ENCODE data around the gene UBE3C. TPM values are rescaled to one million over a fixed set of nuclear protein-coding genes. Genes with fewer than 3 reads are reported as not detected.

The UBE3C gene
- total and polyA plus RNA-seq, 10 donors = 9.7 to 81.6 (median 59.1) TPM

DNA sequence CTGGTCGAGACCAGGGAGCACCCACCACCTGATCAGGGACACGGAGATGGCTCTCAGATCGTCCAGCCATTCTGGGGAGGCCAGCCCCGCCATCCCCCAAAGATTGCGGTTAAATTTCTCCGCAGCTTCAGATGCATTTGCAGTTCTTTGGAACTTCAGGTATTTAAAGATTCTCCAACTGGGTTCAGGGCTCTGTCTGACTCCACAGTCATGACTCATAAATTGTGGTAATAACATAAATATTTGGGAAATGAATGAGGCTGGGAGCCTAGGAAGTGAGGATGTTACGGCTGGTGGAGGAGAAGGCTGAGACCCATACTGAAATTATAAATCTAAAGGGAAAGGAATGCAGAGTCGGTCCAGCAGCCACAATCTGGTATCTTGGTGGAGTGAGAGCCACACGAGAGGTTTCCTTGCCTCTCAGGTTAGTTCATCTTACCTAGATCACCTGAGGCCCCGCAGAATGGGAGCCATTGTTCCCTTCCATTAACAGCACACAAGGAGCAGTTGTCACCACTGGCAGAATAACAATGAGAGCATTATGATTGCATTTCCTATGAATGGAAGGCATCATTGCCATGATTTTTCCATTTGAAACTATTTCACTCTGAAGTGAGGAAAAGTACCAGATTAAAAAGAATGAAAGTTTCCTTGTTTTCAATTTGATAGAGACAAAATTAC is 171.4 kb downstream of the UBE3C start:
- Histone ChIP-seq H3K4me1 (no peaks in the 10 kb centered on the region), H3K27me3 (replicated peaks in 1 of 7) (no peaks in the 10 kb centered on the region), H3K9me3 (no peaks in the 10 kb centered on the region), H3K27ac (no peak overlapping the region), H3K36me3 (no peaks in the 10 kb centered on the region), H3K4me3 (no peak overlapping the region)
- intact Hi-C loops (cut with DNase I; ENCODE audit: low total_unique reads) = no loop called here
- 77 to 88% (median 83%) methylated on average over 10 of the region's 10 CpGs for whole genome bisulfite sequencing, 5 donors
- TF ChIP-seq, protein P1, sequence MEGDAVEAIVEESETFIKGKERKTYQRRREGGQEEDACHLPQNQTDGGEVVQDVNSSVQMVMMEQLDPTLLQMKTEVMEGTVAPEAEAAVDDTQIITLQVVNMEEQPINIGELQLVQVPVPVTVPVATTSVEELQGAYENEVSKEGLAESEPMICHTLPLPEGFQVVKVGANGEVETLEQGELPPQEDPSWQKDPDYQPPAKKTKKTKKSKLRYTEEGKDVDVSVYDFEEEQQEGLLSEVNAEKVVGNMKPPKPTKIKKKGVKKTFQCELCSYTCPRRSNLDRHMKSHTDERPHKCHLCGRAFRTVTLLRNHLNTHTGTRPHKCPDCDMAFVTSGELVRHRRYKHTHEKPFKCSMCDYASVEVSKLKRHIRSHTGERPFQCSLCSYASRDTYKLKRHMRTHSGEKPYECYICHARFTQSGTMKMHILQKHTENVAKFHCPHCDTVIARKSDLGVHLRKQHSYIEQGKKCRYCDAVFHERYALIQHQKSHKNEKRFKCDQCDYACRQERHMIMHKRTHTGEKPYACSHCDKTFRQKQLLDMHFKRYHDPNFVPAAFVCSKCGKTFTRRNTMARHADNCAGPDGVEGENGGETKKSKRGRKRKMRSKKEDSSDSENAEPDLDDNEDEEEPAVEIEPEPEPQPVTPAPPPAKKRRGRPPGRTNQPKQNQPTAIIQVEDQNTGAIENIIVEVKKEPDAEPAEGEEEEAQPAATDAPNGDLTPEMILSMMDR (IDR thresholded peaks at IDR 0.05 in 8 of 11, conservative IDR thresholded peaks at IDR 0.05 in 3 of 11) = no peak
- TF ChIP-seq POLR2A (IDR thresholded peaks at IDR 0.05) (no peak), POLR2AphosphoS5 (IDR thresholded peaks at IDR 0.05) (no peak)
- DNase-seq = no peak

DNA sequence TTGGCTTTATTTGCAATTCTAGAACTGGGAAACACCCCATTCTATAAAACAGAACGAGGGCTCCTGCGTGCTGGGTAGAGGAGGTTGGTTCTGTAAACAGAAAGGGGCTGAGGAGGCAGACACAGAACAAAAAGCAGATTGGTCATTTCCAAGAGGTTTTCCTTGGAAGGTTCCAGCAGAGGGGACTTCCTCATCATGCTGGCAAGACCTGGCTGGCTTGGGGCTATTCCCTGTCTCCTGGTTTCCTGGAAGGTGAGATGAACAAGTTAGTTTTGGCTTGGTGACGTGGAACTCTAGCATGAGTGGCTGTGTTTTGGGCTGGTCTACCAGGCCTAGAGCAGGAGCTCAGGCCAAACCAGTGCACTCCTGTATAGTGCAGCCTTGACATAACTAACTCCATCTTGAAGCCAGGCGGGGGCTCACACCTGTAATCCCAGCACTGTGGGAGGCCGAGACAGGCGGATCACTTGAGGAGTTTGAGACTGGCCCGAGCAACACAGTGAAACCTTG is 172.0 kb downstream of the UBE3C start:
- Histone ChIP-seq H3K4me1 (no peaks in the 10 kb centered on the region), H3K36me3 (no peaks in the 10 kb centered on the region), H3K9me3 (no peaks in the 10 kb centered on the region), H3K27ac (no peak overlapping the region), H3K4me3 (no peak overlapping the region), H3K27me3 (replicated peaks in 1 of 7) (no peaks in the 10 kb centered on the region)
- intact Hi-C loops (cut with DNase I; ENCODE audit: low total_unique reads) = no loop called here
- no peak for TF ChIP-seq POLR2A (IDR thresholded peaks at IDR 0.05)
- WGBS, 5 donors = 77 to 89% (median 86%) methylated on average over 7 of the region's 7 CpGs
- DNase-seq = no peak

DNA sequence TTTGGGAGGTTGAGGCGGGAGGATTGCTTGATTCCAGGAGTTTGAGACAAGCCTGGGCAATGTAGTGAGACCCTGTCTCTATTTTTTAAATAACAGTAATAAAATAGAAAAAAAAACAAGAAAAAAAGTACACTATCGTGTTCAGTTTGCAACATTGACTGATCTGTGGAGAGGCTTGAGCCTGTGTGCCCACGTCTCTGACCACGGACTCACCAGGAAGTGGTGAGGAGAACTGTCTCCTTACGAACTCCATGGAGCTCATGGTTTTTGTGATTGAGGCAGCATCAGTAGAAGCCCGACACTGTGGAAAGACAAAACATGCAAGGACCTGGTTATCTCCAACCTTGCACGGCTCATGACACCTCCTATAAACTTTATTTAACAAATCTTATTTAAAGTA is 174.2 kb downstream of the UBE3C start:
- intact Hi-C loops (cut with DNase I; ENCODE audit: low total_unique reads) = no loop called here
- H3K4me1 ChIP-seq = peaks cover 0 to 2% (median 0%) of the 10 kb centered on the region in 6 donors
- no peaks in the 10 kb centered on the region for H3K9me3 ChIP-seq
- no peak overlapping the region for H3K27ac ChIP-seq
- 55 to 66% (median 62%) methylated on average over 7 of the region's 7 CpGs for WGBS, 5 donors
- H3K4me3 ChIP-seq = no peak overlapping the region
- H3K27me3 ChIP-seq (replicated peaks in 1 of 7) = no peaks in the 10 kb centered on the region
- no peaks in the 10 kb centered on the region for H3K36me3 ChIP-seq
- no peak for TF ChIP-seq POLR2A (IDR thresholded peaks at IDR 0.05)
- TF ChIP-seq POLR2AphosphoS5 (IDR thresholded peaks at IDR 0.05) = no peak
- no peak for DNase-seq

DNA sequence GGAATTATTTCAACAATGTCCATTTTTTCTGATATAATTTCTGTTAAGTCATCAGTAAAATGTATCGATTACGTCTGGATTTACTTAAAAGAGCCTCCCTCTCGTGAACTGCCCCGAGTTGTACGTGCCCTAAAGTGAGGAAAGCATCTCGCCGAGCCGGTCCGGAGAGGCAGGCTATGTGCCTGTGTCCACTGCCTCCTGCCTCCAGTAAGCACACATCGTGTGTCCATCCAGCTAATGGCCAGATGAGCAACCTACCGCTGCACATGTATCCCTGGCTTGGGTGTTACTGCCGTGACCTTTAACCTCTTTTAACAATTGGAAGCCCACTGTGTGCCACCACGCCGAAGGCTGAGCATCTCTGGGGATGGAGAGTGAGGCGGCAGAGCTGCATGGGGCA is 174.9 kb downstream of the UBE3C start:
- Histone ChIP-seq H3K27me3 (replicated peaks in 1 of 7) (no peaks in the 10 kb centered on the region), H3K9me3 (no peaks in the 10 kb centered on the region), H3K36me3 (no peaks in the 10 kb centered on the region), H3K4me3 (no peak overlapping the region), H3K27ac (no peak overlapping the region), H3K4me1 (peaks cover 0 to 9% (median 2%) of the 10 kb centered on the region in 6 donors)
- DNase-seq = no peak
- intact Hi-C loops (cut with DNase I; ENCODE audit: low total_unique reads) = no loop called here
- 92 to 97% (median 95%) methylated on average over 15 of the region's 15 CpGs for WGBS, 5 donors
- TF ChIP-seq, protein P1 (IDR thresholded peaks at IDR 0.05 in 8 of 11, conservative IDR thresholded peaks at IDR 0.05 in 3 of 11) = no peak
- TF ChIP-seq POLR2AphosphoS5 (IDR thresholded peaks at IDR 0.05) = no peak
- no peak for TF ChIP-seq POLR2A (IDR thresholded peaks at IDR 0.05)

DNA sequence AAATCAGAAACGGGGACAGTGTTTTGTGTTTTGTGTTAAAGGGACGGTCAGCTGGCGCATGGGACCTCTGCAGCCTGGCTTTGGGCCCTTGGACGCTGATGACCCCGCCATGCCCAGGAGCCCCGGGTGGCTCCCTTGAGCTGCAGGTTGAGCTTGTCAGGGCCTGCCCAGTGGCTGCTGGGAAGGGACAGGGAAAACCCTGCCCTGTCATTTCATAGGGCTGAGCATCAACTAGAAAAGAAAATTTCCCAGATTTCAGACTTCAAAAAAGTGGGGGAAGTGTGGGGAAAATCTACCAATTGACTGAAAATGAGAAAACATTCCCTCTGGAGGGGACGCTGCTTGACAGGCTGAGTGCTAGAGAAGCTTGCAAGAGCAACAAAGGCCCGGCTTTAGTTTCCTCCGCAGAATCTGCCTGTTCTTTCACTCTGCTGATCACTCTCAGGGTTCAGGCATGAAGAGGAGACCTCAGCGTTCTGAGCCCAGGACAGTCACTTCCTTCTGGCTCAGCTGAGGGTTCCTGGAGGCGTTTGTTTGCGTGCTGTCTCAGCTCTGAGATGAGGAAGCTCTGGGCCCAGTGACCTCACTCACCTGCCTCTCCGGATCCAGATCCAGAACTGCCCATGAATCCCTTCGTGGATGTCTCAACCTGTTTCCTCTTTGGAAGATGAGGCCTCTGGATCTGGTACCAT is 179.4 kb downstream of the UBE3C start:
- peak; percentile 79 for DNase-seq
- Histone ChIP-seq H3K4me3 (no peak overlapping the region), H3K9me3 (no peaks in the 10 kb centered on the region), H3K27ac (peak overlapping the region in 6 of 8 donors; percentile 22 to 70 (median 48)), H3K27me3 (replicated peaks in 1 of 7) (no peaks in the 10 kb centered on the region), H3K4me1 (peaks cover 0 to 20% (median 2%) of the 10 kb centered on the region in 6 donors), H3K36me3 (no peaks in the 10 kb centered on the region)
- intact Hi-C loops (cut with DNase I; ENCODE audit: low total_unique reads) = no loop called here
- 42 to 58% (median 53%) methylated on average over 14 of the region's 14 CpGs for WGBS, 5 donors
- TF ChIP-seq POLR2AphosphoS5 (IDR thresholded peaks at IDR 0.05) = peak in 2 of 3 donors; percentile 20 to 33
- no peak for TF ChIP-seq POLR2A (IDR thresholded peaks at IDR 0.05)

Small RNA genes within 50 kb of the gene (small RNA-seq; reads per million reads assigned to genes)
- gene AC004975.1 = 0 reads per million in 4 donors

Other genes with a start within 250 kb of the UBE3C start
- gene LMBR1, start 245.7 kb upstream of the UBE3C start, total RNA-seq = 10 to 100 TPM; 56.5 to 88.3 (median 73.8) TPM
- 1 to 10 TPM; 4.8 to 8.7 (median 7.4) TPM for gene LMBR1, start 245.7 kb upstream of the UBE3C start, polyA plus RNA-seq
- gene NOM1, start 189.2 kb upstream of the UBE3C start, total RNA-seq = 10 to 100 TPM; 19.9 to 31.1 (median 25.0) TPM
- gene NOM1, start 189.2 kb upstream of the UBE3C start, polyA plus RNA-seq = 10 to 100 TPM in 1 of 3 donors, 1 to 10 TPM in 2; 4.5 to 11.0 (median 5.7) TPM
- gene MNX1, start 128.3 kb upstream of the UBE3C start, total RNA-seq = under 1 TPM in 1 of 7 donors, not detected in 6; 0.85 TPM
- gene MNX1, start 128.3 kb upstream of the UBE3C start, polyA plus RNA-seq = not detected
- 100 to 1,000 TPM in 2 of 7 donors, 10 to 100 TPM in 5; 84.8 to 115 (median 95.9) TPM for gene DNAJB6, start 198.1 kb downstream of the UBE3C start, total RNA-seq
- 10 to 100 TPM; 37.7 to 70.8 (median 49.5) TPM for gene DNAJB6, start 198.1 kb downstream of the UBE3C start, polyA plus RNA-seq

All from spleen (tissue), 11 donors.